Measurements from ENCODE around the gene NFKBIE.

NFKBIE gene

DNA sequence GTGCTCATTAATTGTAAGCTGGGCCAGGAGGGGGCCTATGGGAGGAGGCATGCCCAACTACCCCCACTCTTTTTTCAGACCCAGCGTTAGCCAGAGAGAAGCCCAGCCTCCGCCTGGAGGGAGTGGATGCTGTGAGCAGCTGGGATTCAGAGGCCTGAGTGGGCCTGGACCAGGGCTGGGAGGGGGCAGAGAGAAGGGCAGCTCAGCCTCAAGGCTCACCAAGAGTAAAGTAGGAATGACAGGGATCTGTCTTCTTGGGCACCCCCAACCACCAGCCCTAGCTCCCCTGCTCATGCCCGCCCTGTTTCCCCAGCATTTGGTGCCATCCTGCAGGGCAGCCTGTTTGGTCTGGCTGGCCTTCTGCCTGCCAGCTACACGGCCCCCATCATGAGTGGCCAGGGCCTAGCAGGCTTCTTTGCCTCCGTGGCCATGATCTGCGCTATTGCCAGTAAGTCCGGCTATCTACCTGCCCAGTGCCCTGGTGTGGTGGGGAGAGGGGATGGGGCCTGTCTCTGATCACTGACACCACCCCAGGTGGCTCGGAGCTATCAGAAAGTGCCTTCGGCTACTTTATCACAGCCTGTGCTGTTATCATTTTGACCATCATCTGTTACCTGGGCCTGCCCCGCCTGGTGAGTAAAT, 35.2 kb downstream of the NFKBIE start:
- Histone ChIP-seq H3K36me3 (ENCODE audit: control insufficient read depth, insufficient read depth, low read length) (peaks cover 24% of the 10 kb centered on the region), H3K27me3 (replicated peaks; ENCODE audit: control insufficient read depth, insufficient read depth, low read length) (no peaks in the 10 kb centered on the region), H3K4me3 (replicated peaks; ENCODE audit: low read depth, low read length) (no peak overlapping the region)
- no peak for DNase-seq (ENCODE audit: extremely low read depth, insufficient read length)
- TF ChIP-seq, protein P1, sequence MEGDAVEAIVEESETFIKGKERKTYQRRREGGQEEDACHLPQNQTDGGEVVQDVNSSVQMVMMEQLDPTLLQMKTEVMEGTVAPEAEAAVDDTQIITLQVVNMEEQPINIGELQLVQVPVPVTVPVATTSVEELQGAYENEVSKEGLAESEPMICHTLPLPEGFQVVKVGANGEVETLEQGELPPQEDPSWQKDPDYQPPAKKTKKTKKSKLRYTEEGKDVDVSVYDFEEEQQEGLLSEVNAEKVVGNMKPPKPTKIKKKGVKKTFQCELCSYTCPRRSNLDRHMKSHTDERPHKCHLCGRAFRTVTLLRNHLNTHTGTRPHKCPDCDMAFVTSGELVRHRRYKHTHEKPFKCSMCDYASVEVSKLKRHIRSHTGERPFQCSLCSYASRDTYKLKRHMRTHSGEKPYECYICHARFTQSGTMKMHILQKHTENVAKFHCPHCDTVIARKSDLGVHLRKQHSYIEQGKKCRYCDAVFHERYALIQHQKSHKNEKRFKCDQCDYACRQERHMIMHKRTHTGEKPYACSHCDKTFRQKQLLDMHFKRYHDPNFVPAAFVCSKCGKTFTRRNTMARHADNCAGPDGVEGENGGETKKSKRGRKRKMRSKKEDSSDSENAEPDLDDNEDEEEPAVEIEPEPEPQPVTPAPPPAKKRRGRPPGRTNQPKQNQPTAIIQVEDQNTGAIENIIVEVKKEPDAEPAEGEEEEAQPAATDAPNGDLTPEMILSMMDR (IDR thresholded peaks at IDR 0.05; ENCODE audit: insufficient read depth, low read length, poor library complexity, severe bottlenecking), result no peak

GRCh38 chr6:44229376-44230033, 35.8 kb downstream of the NFKBIE start:
- Histone ChIP-seq H3K4me3 (replicated peaks; ENCODE audit: low read depth, low read length) (no peak overlapping the region), H3K27me3 (replicated peaks; ENCODE audit: control insufficient read depth, insufficient read depth, low read length) (no peaks in the 10 kb centered on the region), H3K36me3 (ENCODE audit: control insufficient read depth, insufficient read depth, low read length) (peaks cover 24% of the 10 kb centered on the region)
- no peak for DNase-seq (ENCODE audit: extremely low read depth, insufficient read length)
- TF ChIP-seq, protein P1 (IDR thresholded peaks at IDR 0.05; ENCODE audit: insufficient read depth, low read length, poor library complexity, severe bottlenecking), result no peak

DNA sequence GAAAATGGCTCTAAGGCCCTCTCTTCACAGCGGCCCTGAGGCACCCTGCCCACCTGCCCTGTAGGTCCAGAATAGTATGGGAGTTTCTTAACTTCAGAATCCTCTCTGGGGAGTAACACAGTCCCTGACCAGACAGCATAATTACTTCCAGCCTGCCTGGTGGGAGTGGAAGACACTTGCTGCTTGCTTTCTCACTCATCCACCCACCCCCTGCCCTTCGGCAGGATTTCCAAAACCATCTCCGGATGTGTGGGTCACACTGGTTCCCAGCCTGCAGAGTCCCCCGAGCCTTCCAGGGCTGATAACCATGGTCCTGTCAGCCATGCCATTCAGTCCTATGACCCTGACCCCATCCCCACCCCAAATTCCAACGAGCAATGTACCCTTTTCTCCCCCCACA, 36.5 kb downstream of the NFKBIE start:
- Histone ChIP-seq H3K4me3 (replicated peaks; ENCODE audit: low read depth, low read length) (no peak overlapping the region), H3K27me3 (replicated peaks; ENCODE audit: control insufficient read depth, insufficient read depth, low read length) (no peaks in the 10 kb centered on the region), H3K36me3 (ENCODE audit: control insufficient read depth, insufficient read depth, low read length) (peaks cover 24% of the 10 kb centered on the region)
- TF ChIP-seq, protein P1 (IDR thresholded peaks at IDR 0.05; ENCODE audit: insufficient read depth, low read length, poor library complexity, severe bottlenecking), result no peak
- no peak for DNase-seq (ENCODE audit: extremely low read depth, insufficient read length)

- Histone ChIP-seq H3K36me3 (ENCODE audit: control insufficient read depth, insufficient read depth, low read length) (peaks cover 22% of the 10 kb centered on the region), H3K4me3 (replicated peaks; ENCODE audit: low read depth, low read length) (no peak overlapping the region), H3K27me3 (replicated peaks; ENCODE audit: control insufficient read depth, insufficient read depth, low read length) (no peaks in the 10 kb centered on the region)
- DNase-seq (ENCODE audit: extremely low read depth, insufficient read length), result no peak
- TF ChIP-seq, protein P1 (IDR thresholded peaks at IDR 0.05; ENCODE audit: insufficient read depth, low read length, poor library complexity, severe bottlenecking), result no peak
Measured at GRCh38 chr6:44228433-44228832, 36.9 kb downstream of the NFKBIE start.

- no peaks in the 10 kb centered on the region for H3K27me3 ChIP-seq (replicated peaks; ENCODE audit: control insufficient read depth, insufficient read depth, low read length)
- H3K4me3 ChIP-seq (replicated peaks; ENCODE audit: low read depth, low read length), result no peak overlapping the region
- H3K36me3 ChIP-seq (ENCODE audit: control insufficient read depth, insufficient read depth, low read length), result peaks cover 19% of the 10 kb centered on the region
- TF ChIP-seq, protein P1 (IDR thresholded peaks at IDR 0.05; ENCODE audit: insufficient read depth, low read length, poor library complexity, severe bottlenecking), result no peak
- no peak for DNase-seq (ENCODE audit: extremely low read depth, insufficient read length)
Measured at GRCh38 chr6:44228031-44228430, 37.3 kb downstream of the NFKBIE start.
